Airway epithelial cell (primary cell): Measurements from ENCODE around the gene BLOC1S4. TPM values are rescaled to one million over a fixed set of nuclear protein-coding genes. Genes with fewer than 3 reads are reported as not detected.

Source experiments
- total RNA-seq: library from RNA; depleted of rRNA; stranded (reverse); fragments of >200 nt; gene quantifications from 2 replicates; pipeline ENCODE4 v1.2.3, GENCODE V29; 2015

Gene BLOC1S4
- total RNA-seq, result 25.5 and 29.6 TPM in 2 replicates

GRCh38 chr4:6716018-6716911 lies at the start of gene BLOC1S4:
BLOC1S4 (plus strand) TSS chr4:6716174; CDS start chr4:6716210, 36 bp downstream.

GRCh38 chr4:6693231-6694176 lies 22.5 kb upstream of the BLOC1S4 start, which contains the start of gene S100P:
S100P (plus strand) TSS chr4:6693878; CDS start chr4:6693933, 55 bp downstream.

GRCh38 chr4:6709230-6710114 lies 6.5 kb upstream of the BLOC1S4 start, which contains the start of gene MRFAP1L1:
MRFAP1L1 (minus strand) TSS chr4:6709865; CDS start chr4:6709629, 236 bp downstream.

Other genes with a start within 250 kb of the BLOC1S4 start
- 1.1 and 1.2 TPM in 2 replicates for gene PPP2R2C, start 243.6 kb upstream of the BLOC1S4 start, total RNA-seq
- 10.0 and 17.7 TPM in 2 replicates for gene MAN2B2, start 141.0 kb upstream of the BLOC1S4 start, total RNA-seq
- 247 and 284 TPM in 2 replicates for gene MRFAP1, start 75.5 kb upstream of the BLOC1S4 start, total RNA-seq
- 39.8 and 56.6 TPM in 2 replicates for gene S100P, start 22.3 kb upstream of the BLOC1S4 start, total RNA-seq
- gene MRFAP1L1, start 6.3 kb upstream of the BLOC1S4 start, total RNA-seq, result 51.7 and 53.5 TPM in 2 replicates
- gene KIAA0232, start 66.6 kb downstream of the BLOC1S4 start, total RNA-seq, result 11.5 and 16.0 TPM in 2 replicates
- gene TBC1D14, start 193.7 kb downstream of the BLOC1S4 start, total RNA-seq, result 49.0 and 64.5 TPM in 2 replicates